HG03342 (cell line): ENCODE measurements around the gene WHRN.

Experiments
- ATAC-seq: cut with Tn5 transposase; IDR thresholded peaks from one replicate; pipeline ENCODE4 v1.9.1; 2021; ENCODE audit warnings: mild to moderate bottlenecking, moderate library complexity; ENCODE audit not compliant: unreplicated experiment

Gene WHRN

GRCh38 chr9:114451707-114452031, 53.6 kb downstream of the WHRN start:
- no peak for ATAC-seq

- no peak for ATAC-seq
These were observed 54.2 kb downstream of the WHRN start for GRCh38 chr9:114450833-114451706.

- no peak for ATAC-seq
These were observed 55.1 kb downstream of the WHRN start for GRCh38 chr9:114450181-114450580.

GRCh38 chr9:114449236-114449635, 56.0 kb downstream of the WHRN start:
- no peak for ATAC-seq

- no peak for ATAC-seq
These were observed 56.6 kb downstream of the WHRN start for GRCh38 chr9:114448706-114449105.

- ATAC-seq = no peak
These were observed 58.4 kb downstream of the WHRN start for GRCh38 chr9:114446672-114447450.

- ATAC-seq = no peak
These were observed 59.2 kb downstream of the WHRN start for GRCh38 chr9:114446036-114446435.

GRCh38 chr9:114445616-114446015, 59.7 kb downstream of the WHRN start:
- no peak for ATAC-seq

- ATAC-seq = no peak
These were observed 63.3 kb downstream of the WHRN start for GRCh38 chr9:114442022-114442421.

- ATAC-seq = no peak
These were observed 67.8 kb downstream of the WHRN start for GRCh38 chr9:114437401-114437893.

- ATAC-seq = no peak
These were observed 70.4 kb downstream of the WHRN start for GRCh38 chr9:114434878-114435311.

- peak; percentile 57 for ATAC-seq
These were observed 71.5 kb downstream of the WHRN start for GRCh38 chr9:114433720-114434255.

- ATAC-seq = no peak
These were observed 72.2 kb downstream of the WHRN start for GRCh38 chr9:114433086-114433485.

- no peak for ATAC-seq
These were observed 72.8 kb downstream of the WHRN start for GRCh38 chr9:114432323-114433067.

- no peak for ATAC-seq
These were observed 73.5 kb downstream of the WHRN start for GRCh38 chr9:114431770-114432169.

GRCh38 chr9:114431003-114431402, 74.3 kb downstream of the WHRN start:
- ATAC-seq = no peak

GRCh38 chr9:114430457-114430856, 74.8 kb downstream of the WHRN start:
- ATAC-seq = no peak

- no peak for ATAC-seq
These were observed 75.8 kb downstream of the WHRN start for GRCh38 chr9:114429488-114429887.

GRCh38 chr9:114428466-114428865, 76.8 kb downstream of the WHRN start:
- no peak for ATAC-seq

GRCh38 chr9:114427644-114428043, 77.6 kb downstream of the WHRN start:
- ATAC-seq = no peak
